Colonic mucosa (tissue), 4 donors: ENCODE measurements around the gene SLC12A7. TPM values are rescaled to one million over a fixed set of nuclear protein-coding genes. Genes with fewer than 3 reads are reported as not detected.
"Not testable (repeated sequence)": the region's sequence is repeated elsewhere in the genome, so short reads cannot be mapped to it uniquely, and the experiment has no call there.

Experiments
- DNase-seq: peaks from one replicate; pipeline ENCODE4 v3.0.0-alpha.2; 2020
- H3K27ac ChIP-seq: fragments of 200-600 bp; one replicate; pipeline ENCODE4 v1.8.0; 2021
- H3K27me3 ChIP-seq: fragments of 200-600 bp; one replicate; pipeline ENCODE4 v1.8.0; 2021
- H3K36me3 ChIP-seq: fragments of 200-600 bp; one replicate; pipeline ENCODE4 v1.8.0; 2021
- H3K4me1 ChIP-seq: fragments of 200-600 bp; one replicate; pipeline ENCODE4 v1.8.0; 2021; ENCODE audit warnings: mild to moderate bottlenecking
- H3K4me3 ChIP-seq: fragments of 200-600 bp; one replicate; pipeline ENCODE4 v1.8.0; 2021
- H3K9ac ChIP-seq, 2 donors: one replicate each; pipeline ENCODE4 v1.7.0; 2013; ENCODE audit warnings: control low read depth in 2 of 2, low read depth in 2 of 2, low read length in 2 of 2
- H3K9me3 ChIP-seq: fragments of 200-600 bp; one replicate; pipeline ENCODE4 v1.8.0; 2021
- CTCF ChIP-seq: fragments of 200-600 bp; IDR thresholded peaks from one replicate; pipeline ENCODE4 v1.8.0; 2022; ENCODE audit warnings: antibody characterized with exemption, mild to moderate bottlenecking
- intact Hi-C: fragments of 100-400 bp; cut with DNase I; formaldehyde crosslinking; loops from one replicate; pipeline ENCODE4 v1.14.1; 2022
- total RNA-seq, 2 donors: library from RNA; stranded (reverse); fragmentation: NEBNext Ultra II Directional in 1 of 2; extraction: Animal tissue kit (Norgen Biotek cat#: 25700) in 1 of 2; gene quantifications; one replicate each; pipeline ENCODE4 v1.2.1, GENCODE V29; 2021
- donor health status: healthy.
- donor health status: DM: no; HTN: no; CAD: no.
- donor health status: DM: no; HTN: no; CAD: no.

The SLC12A7 gene
- total RNA-seq, 2 donors from 2014 or later = 64.6 to 81.2 TPM

- Histone ChIP-seq H3K4me1 (no peaks in the 10 kb centered on the region), H3K27ac (no peak overlapping the region), H3K36me3 (no peaks in the 10 kb centered on the region), H3K4me3 (no peak overlapping the region), H3K9ac (no peak overlapping the region), H3K27me3 (no peaks in the 10 kb centered on the region), H3K9me3 (no peaks in the 10 kb centered on the region)
- intact Hi-C loops = no loop called here
- DNase-seq = no peak
- TF ChIP-seq CTCF = no peak
Observed at GRCh38 chr5:1029282-1029944, 82.5 kb downstream of the SLC12A7 start.

DNA sequence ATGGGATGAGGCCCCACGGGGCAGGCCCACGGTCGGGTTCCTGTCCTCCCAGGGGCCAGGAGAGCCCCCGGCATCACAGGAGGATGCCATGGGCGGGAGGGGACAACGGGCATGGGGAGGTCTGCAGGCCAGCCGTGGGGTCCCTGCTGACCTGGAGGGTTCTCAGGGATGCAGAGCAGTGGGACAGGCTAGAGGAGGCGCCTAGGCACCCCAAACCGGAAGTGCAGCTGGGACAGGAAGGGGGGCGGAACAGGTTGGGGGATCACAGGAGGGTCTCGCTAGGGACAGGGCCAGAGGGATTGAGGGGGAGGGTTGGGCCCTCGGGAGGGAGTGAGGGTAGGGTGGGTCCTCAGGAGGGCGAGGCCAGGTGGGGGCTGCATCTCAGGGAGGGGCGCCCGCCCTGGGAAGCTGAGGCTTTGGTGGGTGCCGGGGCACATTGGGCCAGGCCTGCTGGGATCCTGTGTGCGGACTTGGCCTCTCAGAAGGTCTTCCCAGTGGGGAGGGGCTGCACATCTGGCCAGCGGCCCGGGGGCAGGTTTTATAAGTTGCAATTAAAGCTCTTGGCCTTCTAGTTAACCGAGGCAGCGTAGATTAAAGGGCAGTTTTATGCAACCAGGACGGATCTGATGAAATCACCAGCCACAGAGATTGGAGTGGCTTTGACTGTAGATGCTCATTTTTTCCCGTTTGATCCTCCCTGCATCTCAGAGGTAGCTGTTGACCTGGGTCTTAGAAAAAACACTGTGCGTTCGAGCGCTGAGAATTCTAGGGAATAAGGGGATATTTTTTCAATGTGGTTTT is 83.2 kb downstream of the SLC12A7 start:
- H3K9me3 ChIP-seq = no peaks in the 10 kb centered on the region
- TF ChIP-seq CTCF = no peak
- no peak for DNase-seq
- no peak overlapping the region for H3K27ac ChIP-seq
- intact Hi-C loops = no loop called here
- no peaks in the 10 kb centered on the region for H3K4me1 ChIP-seq
- H3K36me3 ChIP-seq = no peaks in the 10 kb centered on the region
- H3K4me3 ChIP-seq = no peak overlapping the region
- no peaks in the 10 kb centered on the region for H3K27me3 ChIP-seq
- H3K9ac ChIP-seq = no peak overlapping the region

DNA sequence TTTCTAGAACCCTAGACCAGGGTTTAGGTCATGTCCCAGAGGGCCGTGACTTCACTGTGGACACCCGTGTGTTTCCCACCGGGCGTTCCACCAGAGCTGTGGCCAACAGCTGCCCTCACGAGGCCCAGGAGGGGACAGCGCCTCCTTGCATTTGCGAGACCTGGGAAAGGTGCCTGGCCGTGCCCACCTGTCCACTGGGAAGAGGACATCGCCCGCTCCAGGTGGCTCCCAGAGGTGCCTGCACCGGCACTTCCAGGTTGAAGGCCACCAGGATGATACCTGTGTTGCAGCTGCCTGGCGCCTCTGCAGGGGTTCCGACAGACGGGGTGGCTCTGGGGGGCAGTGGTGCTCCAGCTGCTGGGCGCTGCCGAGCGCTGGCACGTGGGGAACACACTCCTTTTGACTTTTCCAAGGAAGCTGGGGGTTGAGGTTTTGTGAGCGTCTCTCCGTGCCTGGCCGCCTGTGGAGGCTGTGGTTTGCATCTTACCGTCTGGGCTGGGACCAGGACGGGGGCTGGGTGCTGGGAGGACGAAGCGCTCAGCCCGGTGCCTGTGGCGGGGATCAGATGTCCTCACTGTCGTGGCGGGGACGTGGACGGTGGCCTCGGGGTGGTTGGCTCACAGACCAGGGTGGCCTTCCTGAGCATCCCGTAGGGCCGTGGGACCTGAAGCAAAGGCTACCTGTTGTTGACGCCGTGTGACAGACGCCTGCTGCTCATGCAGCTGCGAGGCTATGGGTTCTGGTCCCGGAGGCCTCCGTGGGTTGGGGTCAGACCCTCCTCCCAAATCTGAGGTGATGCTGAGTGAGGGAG is 84.0 kb downstream of the SLC12A7 start:
- Histone ChIP-seq H3K36me3 (no peaks in the 10 kb centered on the region), H3K9ac (no peak overlapping the region), H3K4me3 (no peak overlapping the region), H3K4me1 (no peaks in the 10 kb centered on the region), H3K9me3 (no peaks in the 10 kb centered on the region), H3K27me3 (no peaks in the 10 kb centered on the region), H3K27ac (no peak overlapping the region)
- intact Hi-C loops = no loop called here
- no peak for DNase-seq
- no peak for TF ChIP-seq CTCF

DNA sequence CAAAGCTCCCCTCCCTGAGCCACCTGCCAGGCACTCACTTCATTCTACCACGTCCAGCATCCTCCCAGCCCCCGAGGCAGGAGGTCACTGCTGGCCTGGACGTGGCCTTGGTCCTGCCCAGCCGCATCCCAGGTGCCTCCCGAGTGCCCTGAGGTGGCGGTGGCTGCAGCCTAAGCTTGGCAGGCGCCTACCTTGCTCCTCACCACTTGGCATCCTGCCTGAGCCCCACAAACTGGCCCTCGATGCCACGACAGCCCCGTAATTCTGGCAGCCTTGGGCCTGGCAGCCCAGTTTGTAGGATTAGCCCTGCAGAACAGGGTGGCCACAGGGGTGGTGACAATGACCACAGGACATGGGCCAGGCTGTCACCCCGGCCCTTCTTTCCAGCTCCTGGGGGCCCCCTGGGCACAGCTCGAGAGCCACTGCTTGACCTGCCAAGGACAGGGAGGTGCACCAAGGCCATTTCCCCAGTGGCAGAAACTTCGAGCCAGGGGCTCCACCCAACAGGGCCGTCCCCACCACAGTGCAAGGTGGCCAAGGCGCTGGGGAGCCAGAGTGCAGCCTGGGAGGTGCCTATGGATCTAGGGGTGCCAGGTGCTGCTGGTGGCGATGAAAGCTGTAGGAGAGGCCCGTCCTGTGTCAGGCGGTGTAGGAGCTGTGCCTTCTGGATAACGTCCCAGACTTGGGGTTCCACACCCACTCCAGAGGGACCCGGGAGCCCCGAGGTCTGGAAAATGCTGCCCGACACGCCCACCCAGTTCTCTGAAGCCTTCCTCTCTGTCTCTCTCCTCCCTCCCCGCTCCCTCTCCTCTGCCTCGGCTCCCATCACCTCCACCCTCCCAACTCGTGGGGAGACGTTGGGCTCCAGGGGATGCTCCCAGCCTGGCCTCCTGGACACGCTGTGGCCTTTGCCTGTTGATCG is 84.9 kb downstream of the SLC12A7 start:
- Histone ChIP-seq H3K9me3 (no peaks in the 10 kb centered on the region), H3K36me3 (no peaks in the 10 kb centered on the region), H3K9ac (no peak overlapping the region), H3K27me3 (no peaks in the 10 kb centered on the region), H3K4me3 (no peak overlapping the region), H3K4me1 (no peaks in the 10 kb centered on the region), H3K27ac (no peak overlapping the region)
- intact Hi-C loops = no loop called here
- TF ChIP-seq CTCF = no peak
- no peak for DNase-seq

DNA sequence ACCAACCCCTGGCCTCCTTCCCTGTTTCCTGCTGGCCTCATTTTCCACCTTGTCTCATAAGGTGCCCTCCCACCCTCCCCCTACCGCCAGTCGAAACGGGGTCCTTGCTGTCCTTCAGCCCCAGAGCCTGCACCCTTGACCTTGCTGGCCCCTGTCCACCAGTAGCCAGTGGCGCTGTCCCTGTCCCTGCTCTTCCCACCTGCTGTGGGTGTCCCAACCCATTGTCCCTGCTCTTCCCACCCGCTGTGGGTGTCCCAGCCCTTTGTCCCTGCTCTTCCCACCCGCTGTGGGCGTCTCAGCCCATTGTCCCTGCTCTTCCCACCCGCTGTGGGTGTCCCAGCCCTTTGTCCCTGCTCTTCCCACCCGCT is 89.9 kb downstream of the SLC12A7 start:
- H3K4me1 ChIP-seq, H3K27ac ChIP-seq, H3K27me3 ChIP-seq, H3K9ac ChIP-seq, intact Hi-C loops, H3K36me3 ChIP-seq, H3K9me3 ChIP-seq, DNase-seq, H3K4me3 ChIP-seq: not testable (repeated sequence)
